Activated CD8-positive, alpha-beta T cell treated with anti-CD3 and anti-CD28 coated beads, Interleukin-2, amount 10 ng/mL, durations not matched to agents 7 days and 5 days (primary cell): ENCODE data around the gene ATRAID. TPM values are rescaled to one million over a fixed set of nuclear protein-coding genes. Genes with fewer than 3 reads are reported as not detected.

ENCODE experiments used
- ATAC-seq: fragments of 150-1000 bp; cut with Tn5 transposase; one replicate; pipeline ENCODE4 v1.10.0; 2021; ENCODE audit warnings: moderate library complexity
- CTCF ChIA-PET: fragments of 350-600 bp; sonication (Branson Sonifier 250); formaldehyde crosslinking; loops from one replicate; lab custom pipeline; 2021; ENCODE audit warnings: antibody characterized with exemption; lab: Charles Lee
- POLR2A ChIA-PET: fragments of 350-600 bp; sonication (Branson Sonifier 250); formaldehyde crosslinking; loops from one replicate; lab custom pipeline; 2021; ENCODE audit warnings: antibody characterized with exemption; lab: Charles Lee
- DNase-seq: peaks from one replicate; pipeline ENCODE4 v3.0.0-alpha.2; 2020
- H3K27ac Mint-ChIP-seq: one replicate; pipeline ENCODE4 v1.8.0; 2021; ENCODE audit warnings: mild to moderate bottlenecking, mixed read lengths
- H3K27me3 Mint-ChIP-seq: one replicate; pipeline ENCODE4 v1.8.0; 2021; ENCODE audit warnings: low read depth, mixed read lengths
- H3K36me3 Mint-ChIP-seq: one replicate; pipeline ENCODE4 v1.8.0; 2021; ENCODE audit warnings: low read depth, mixed read lengths
- H3K4me1 Mint-ChIP-seq: one replicate; pipeline ENCODE4 v1.8.0; 2021; ENCODE audit warnings: low read depth, mixed read lengths
- H3K4me3 Mint-ChIP-seq: one replicate; pipeline ENCODE4 v1.8.0; 2021; ENCODE audit warnings: mild to moderate bottlenecking, mixed read lengths
- H3K9me3 Mint-ChIP-seq: one replicate; pipeline ENCODE4 v1.8.0; 2022; ENCODE audit warnings: mixed read lengths; ENCODE audit not compliant: insufficient read depth
- total RNA-seq, 2 experiments: library from RNA; stranded (reverse); gene quantifications; one replicate each; pipeline ENCODE4 v1.2.3, GENCODE V29; 2021

Gene ATRAID
- total RNA-seq, 2 experiments from 2014 or later, result 60.2 to 64.7 TPM

DNA sequence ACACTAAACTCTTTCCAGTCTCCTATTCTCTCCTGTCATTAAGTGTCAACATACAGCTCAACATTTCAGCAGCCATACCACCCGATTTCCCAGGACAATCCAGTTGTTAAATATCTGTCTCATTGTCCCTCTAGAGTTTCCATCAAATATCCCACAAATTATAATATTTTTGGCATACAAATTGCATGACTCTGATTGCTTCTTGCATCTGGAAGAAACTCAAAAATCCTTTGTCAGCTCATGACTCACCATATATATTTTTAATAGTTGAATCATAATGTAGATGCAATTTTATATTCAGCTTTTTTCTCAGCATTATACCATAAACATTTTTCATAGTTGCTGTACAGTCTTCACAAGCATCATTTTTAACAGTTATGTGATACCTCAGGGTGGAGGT is 43.8 kb downstream of the ATRAID start:
- no peak for DNase-seq
- Mint-ChIP-seq H3K27ac (no peak overlapping the region), H3K4me1 (no peaks in the 10 kb centered on the region), H3K9me3 (no peaks in the 10 kb centered on the region), H3K27me3 (peaks cover 25% of the 10 kb centered on the region), H3K36me3 (no peaks in the 10 kb centered on the region), H3K4me3 (no peak overlapping the region)
- POLR2A ChIA-PET, result no interaction called here
- no peak for ATAC-seq
- CTCF ChIA-PET, result interaction anchor here (1.0 to 2.2 kb wide), 3 partner anchors 9 to 47 kb away, joined by 3 to 10 read pairs (median 4); no protein-coding TSS in a partner anchor

DNA sequence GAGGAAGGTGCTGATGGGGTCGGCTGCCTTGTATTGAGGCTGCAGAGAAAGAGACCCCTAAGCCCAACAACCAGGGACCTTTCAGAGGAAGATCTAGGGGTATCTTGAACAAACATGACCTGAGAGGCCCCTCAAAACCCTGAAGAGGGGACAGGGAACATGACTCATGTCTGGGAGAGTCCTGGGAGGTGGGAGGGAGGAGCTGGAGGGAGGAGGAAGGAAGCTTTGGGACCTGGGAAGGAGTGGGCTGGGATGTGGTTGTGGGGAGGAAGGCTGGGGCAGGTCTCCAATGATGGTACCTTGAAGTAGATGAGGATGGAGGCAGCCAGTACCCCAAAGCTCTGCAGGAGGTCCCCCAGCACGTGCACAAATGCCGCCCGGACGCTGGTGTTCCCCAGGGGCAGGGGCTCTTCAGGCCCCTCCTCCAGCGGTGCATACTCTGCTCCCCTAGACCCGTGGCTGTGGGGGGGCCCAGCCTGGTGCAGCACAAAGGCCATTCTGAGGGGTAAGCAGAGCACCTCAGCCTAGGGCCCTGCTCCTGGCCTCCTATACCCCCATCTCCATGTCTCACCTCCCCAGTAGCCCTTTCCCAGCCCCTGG is 45.1 kb downstream of the ATRAID start:
- no peaks in the 10 kb centered on the region for H3K9me3 Mint-ChIP-seq
- no peak overlapping the region for H3K27ac Mint-ChIP-seq
- ATAC-seq, result no peak
- peaks cover 37% of the 10 kb centered on the region for H3K27me3 Mint-ChIP-seq
- peaks cover 4% of the 10 kb centered on the region for H3K4me1 Mint-ChIP-seq
- no peak for DNase-seq
- ChIA-PET POLR2A (interaction anchor here (0.6 kb wide), 1 partner anchor 428 kb away, joined by 3 read pairs; no protein-coding TSS in a partner anchor), CTCF (interaction anchor here (2.2 kb wide), 1 partner anchor 23 kb away, joined by 10 read pairs; no protein-coding TSS in a partner anchor)
- no peak overlapping the region for H3K4me3 Mint-ChIP-seq
- H3K36me3 Mint-ChIP-seq, result no peaks in the 10 kb centered on the region

DNA sequence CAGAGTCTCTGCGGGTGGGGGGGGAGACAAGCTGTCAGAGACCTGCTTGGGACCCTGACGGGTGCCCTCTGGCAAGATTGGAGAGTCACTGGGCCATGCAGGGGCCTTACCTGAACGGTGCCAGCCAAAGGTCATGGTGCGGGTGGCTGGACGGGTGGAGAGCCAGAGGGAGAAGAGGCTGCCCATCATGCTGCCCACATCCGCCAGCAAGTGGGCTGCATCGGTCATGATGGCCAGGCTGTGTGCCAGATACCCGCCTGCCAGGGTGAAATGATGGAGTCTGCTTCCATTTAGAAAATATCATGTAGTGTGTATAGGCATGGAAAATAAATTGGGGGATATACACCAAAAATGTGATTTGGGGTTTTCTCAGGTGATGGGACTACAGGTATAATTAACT is 46.2 kb downstream of the ATRAID start:
- Mint-ChIP-seq H3K27me3 (peaks cover 38% of the 10 kb centered on the region), H3K4me3 (no peak overlapping the region), H3K27ac (no peak overlapping the region), H3K9me3 (no peaks in the 10 kb centered on the region), H3K36me3 (no peaks in the 10 kb centered on the region), H3K4me1 (peaks cover 5% of the 10 kb centered on the region)
- ATAC-seq (no peak), DNase-seq (no peak)
- ChIA-PET CTCF (interaction anchor here (2.2 kb wide), 1 partner anchor 21 kb away, joined by 8 read pairs; no protein-coding TSS in a partner anchor), POLR2A (no interaction called here)

DNA sequence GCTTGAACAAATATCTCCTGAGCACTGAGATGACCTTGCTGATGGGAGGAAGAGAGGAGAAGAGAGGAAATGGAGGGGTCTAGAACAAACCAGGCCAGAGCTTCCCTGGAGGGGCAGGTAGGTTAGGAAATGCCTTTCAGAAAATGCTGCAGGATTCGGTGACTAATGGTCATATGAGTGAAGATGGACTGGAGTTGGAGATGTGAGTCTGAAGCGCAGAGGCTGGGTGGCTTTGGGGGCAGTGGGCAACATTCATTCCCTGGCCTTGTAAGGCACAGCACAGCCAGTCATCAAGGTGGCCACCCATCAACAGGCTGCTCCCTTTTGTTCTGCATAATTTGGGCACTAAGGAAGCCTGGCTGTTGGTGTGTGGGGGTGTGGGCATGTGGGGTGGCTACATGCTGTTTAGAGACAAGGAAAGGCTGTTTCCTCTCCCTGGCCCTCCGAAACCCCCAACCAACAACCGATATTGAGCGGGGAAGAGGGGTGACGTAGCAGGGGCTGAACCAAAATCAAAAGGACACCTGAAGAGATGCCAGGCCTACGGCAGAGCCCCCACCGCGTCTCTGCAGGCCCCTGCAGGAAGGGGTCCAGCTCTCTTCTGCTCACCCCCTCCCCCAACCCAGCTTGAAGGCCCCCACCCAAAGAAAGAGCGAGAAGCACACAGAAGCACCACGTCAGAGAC is 49.5 kb downstream of the ATRAID start:
- no peaks in the 10 kb centered on the region for H3K36me3 Mint-ChIP-seq
- no peaks in the 10 kb centered on the region for H3K9me3 Mint-ChIP-seq
- ChIA-PET CTCF (interaction anchor here (1.6 to 6.1 kb wide), 2 partner anchors 41 to 92 kb away, joined by 3 to 45 read pairs; no protein-coding TSS in a partner anchor), POLR2A (no interaction called here)
- DNase-seq (no peak), ATAC-seq (no peak)
- no peak overlapping the region for H3K27ac Mint-ChIP-seq
- H3K27me3 Mint-ChIP-seq, result peaks cover 46% of the 10 kb centered on the region
- H3K4me3 Mint-ChIP-seq, result peak overlapping the region; percentile 37
- H3K4me1 Mint-ChIP-seq, result peaks cover 26% of the 10 kb centered on the region

DNA sequence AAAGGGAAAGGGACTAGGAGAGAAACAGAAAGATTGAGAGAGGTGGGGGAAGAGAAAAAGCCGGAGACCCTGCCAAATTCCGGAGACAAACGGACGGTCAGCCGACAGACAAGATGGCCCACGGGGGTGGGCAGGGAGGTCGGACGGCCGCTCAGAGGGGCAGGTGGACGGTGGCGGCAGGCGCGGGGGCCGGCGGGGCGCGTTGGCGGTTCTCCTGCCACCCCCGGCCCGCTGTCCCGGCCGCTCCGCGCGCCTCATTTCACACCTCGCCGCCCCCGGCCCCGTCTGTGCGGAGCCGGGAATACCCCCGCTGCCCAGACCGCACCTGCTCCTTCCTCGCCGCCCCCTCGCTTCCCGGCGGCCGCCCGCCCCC is 50.1 kb downstream of the ATRAID start:
- Mint-ChIP-seq H3K4me1 (peaks cover 26% of the 10 kb centered on the region), H3K27me3 (peaks cover 46% of the 10 kb centered on the region), H3K27ac (no peak overlapping the region), H3K4me3 (peak overlapping the region; percentile 37), H3K36me3 (no peaks in the 10 kb centered on the region), H3K9me3 (no peaks in the 10 kb centered on the region)
- POLR2A ChIA-PET, result no interaction called here
- no peak for ATAC-seq
- DNase-seq, result no peak
- CTCF ChIA-PET, result interaction anchor here (1.6 to 6.1 kb wide), 2 partner anchors 41 to 92 kb away, joined by 3 to 45 read pairs; no protein-coding TSS in a partner anchor

DNA sequence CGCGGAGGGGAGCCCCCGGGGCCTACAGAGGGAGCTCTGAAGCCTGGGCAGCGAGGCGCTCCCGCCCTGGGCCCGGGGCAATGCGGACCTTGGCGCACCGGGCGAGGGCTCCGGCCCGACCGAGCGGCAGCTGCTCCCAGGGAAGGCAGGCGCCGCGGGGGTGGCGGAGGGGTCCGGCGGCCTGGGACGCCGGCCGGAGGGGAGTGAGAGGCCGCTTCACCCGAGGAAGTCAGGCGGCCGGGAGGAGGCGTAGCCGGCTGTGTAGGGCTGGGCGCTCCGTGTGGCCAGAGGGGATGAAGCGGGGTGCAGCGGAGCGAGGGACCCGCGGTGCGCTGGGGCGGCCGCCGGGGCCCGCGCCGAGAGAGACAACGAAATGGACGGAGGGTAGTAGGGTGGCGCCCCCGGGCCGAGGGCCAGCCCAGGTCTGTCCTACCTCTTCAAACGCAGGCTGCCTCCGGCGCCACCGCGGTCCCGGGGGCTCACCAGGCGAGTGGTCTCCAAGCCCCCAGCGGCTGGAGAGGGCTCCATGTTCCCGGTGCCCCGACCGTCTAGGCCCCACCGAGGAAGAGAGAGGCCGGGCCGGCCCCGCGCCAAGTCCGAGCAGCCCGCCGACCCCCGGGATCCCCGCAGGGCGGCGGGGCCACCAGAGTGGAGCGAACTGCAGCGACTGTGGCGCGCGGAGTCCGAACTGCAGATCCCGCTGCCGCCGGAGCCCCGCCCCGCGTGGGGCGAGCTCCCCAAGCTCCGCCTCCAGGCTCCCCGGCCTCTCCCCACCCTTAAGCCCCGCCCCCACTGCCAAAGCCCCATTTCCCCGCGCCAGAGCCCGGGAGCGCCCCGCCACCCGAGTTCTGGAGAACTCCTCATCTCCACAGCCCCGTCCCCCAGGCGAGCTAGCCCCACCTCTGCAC is 50.8 kb downstream of the ATRAID start, which contains the start of gene SLC30A3:
Gene SLC30A3, minus strand, starts transcription at position 669 of the 908 bp plus-strand sequence. Its CDS starts 141 bp downstream, at position 528.
- ChIA-PET CTCF (interaction anchor here (1.6 to 6.1 kb wide), 4 partner anchors 14 to 93 kb away, joined by 3 to 90 read pairs (median 25); partner anchors contain the start of gene TRIM54), POLR2A (interaction anchor here (1.3 to 2.3 kb wide), 2 partner anchors 14 to 212 kb away, joined by 3 to 7 read pairs; no protein-coding TSS in a partner anchor)
- no peaks in the 10 kb centered on the region for H3K9me3 Mint-ChIP-seq
- H3K36me3 Mint-ChIP-seq, result no peaks in the 10 kb centered on the region
- H3K4me3 Mint-ChIP-seq, result peak within 1 kb of the TSS; percentile 76
- peak within 1 kb of the TSS; percentile 35 for H3K27ac Mint-ChIP-seq
- H3K4me1 Mint-ChIP-seq, result peaks cover 26% of the 10 kb centered on the region
- DNase-seq (peak; percentile 76), ATAC-seq (peak; percentile 84)
- H3K27me3 Mint-ChIP-seq, result peaks cover 46% of the 10 kb centered on the region

DNA sequence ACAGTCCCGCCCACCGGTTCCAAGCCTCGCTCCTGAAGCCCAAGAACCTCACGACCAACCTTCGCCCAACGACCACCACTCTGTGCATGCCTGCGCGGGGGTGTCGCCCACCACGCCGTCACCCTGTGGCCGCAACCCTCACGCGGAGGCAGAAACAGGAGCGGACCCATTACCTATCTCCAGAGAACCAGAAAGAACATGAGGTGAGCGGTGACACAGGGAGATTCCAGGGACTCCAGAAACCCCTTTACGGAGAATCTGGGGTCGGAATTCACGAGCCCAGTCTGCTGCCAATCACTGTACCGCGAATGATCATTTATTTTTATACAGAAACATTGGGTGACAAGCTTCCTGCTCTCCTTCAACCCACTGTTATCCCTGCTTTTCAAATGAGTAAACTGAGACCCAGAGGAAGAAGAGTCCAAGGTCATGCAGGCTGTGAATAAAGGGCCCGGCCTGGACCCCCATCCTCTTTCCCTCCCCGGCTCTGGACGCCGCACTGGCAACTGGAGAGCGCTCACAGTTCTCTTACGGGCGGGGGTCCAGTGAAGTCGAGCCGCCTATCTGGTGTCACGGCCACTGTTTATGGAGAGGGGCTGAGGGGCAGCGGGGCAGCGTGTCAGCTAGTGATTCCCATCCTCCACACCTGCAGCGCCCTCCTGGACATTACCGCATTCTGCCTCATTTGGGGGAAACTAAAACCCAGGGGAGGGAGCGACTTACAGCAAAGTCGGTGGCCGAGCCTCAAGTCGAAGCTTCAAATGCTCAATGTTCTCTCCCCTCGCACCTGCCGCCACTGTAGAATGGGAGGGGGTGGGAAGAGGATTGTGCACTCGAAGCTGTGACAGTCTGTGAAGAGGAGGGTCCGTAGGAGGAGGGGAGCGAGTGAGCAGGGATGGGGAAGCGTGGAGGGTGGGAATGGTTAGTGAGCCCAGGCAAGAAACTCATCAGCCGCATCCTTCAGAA is 51.7 kb downstream of the ATRAID start:
- H3K27ac Mint-ChIP-seq, result peak overlapping the region; percentile 35
- ChIA-PET POLR2A (interaction anchor here (1.3 to 2.3 kb wide), 2 partner anchors 15 to 213 kb away, joined by 3 to 7 read pairs; no protein-coding TSS in a partner anchor), CTCF (interaction anchor here (1.1 to 6.1 kb wide), 6 partner anchors 14 to 165 kb away, joined by 3 to 90 read pairs (median 4); partner anchors contain the start of genes NRBP1, PREB and TRIM54)
- H3K4me3 Mint-ChIP-seq, result peak overlapping the region; percentile 76
- DNase-seq, result no peak
- H3K27me3 Mint-ChIP-seq, result peaks cover 46% of the 10 kb centered on the region
- no peaks in the 10 kb centered on the region for H3K9me3 Mint-ChIP-seq
- H3K36me3 Mint-ChIP-seq, result no peaks in the 10 kb centered on the region
- H3K4me1 Mint-ChIP-seq, result peaks cover 26% of the 10 kb centered on the region
- ATAC-seq, result no peak

DNA sequence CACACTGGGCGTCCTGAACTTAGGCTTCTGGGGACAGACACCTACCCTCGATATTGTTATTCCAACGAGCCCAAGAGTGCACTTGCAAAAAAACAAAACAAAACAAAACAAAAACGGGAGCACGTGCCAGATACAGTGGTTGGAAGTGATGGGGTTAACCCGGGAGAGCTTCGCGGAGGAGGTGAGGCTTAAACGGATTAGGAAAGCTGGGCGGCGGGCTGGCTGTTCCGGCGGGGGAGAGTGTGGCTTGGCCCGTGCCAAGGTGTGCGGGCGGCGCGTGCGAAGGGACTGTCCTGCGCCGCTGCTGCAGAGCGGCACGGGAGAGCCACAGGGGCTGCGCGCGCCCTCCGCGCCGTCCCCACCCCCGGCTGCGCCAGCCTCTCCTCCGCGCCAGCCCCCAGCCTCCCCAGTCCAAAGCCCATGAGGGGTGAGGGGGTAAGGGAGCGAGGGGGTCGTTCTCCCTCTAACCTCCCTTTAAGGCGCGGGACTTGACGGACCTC is 52.5 kb downstream of the ATRAID start:
- no peaks in the 10 kb centered on the region for H3K36me3 Mint-ChIP-seq

DNA sequence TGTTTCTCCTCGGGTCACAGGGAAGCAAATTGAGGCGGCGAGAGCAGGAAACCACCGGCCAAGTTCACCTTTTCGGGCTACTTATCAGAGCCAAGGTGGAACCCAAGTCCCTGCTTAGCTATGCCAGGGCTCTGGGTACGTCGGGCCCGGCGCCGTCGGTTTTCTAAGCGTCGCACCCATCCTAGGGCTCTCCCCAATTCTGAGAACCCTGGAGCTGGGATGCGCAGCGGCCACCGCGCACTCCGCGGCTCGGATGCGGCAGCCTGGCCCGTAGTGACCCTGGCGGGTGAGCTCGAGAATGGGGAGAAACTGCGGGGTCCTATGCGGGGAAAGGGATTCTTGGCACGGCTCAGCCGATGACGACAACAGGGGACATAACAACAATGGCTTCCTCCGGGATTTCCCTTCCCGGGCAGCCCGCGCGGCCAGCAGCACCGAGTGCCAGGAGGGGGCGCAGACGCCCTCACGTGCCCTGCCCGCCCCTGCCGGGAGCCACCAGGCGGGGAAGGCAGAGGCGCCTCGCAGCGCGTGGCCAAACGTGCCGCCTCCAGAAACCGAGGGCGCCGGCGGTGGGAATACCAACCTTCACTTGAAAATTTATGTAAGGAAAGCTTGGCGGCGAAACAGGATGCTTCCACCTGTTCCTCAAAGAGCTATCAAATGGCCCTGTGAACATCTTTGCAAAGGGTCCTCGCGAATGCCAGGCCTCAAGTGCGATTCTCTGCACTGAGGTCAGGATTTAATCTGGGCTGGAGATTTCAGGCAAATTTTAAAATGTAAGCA is 53.1 kb downstream of the ATRAID start:
- no peaks in the 10 kb centered on the region for H3K36me3 Mint-ChIP-seq

More for the DNA sequence above, 52.5 kb downstream of the ATRAID start:
- DNase-seq (no peak), ATAC-seq (peak; percentile 45)
- peaks cover 26% of the 10 kb centered on the region for H3K4me1 Mint-ChIP-seq
- no peaks in the 10 kb centered on the region for H3K9me3 Mint-ChIP-seq
- H3K27me3 Mint-ChIP-seq, result peaks cover 42% of the 10 kb centered on the region
- ChIA-PET CTCF (interaction anchor here (1.0 to 6.1 kb wide), 11 partner anchors 8 to 165 kb away, joined by 3 to 90 read pairs (median 4); partner anchors contain the start of genes NRBP1, PREB and TRIM54), POLR2A (interaction anchor here (0.6 to 2.3 kb wide), 2 partner anchors 16 to 20 kb away, joined by 4 to 7 read pairs; no protein-coding TSS in a partner anchor)
- H3K27ac Mint-ChIP-seq, result no peak overlapping the region
- peak overlapping the region; percentile 76 for H3K4me3 Mint-ChIP-seq

More for the DNA sequence above, 53.1 kb downstream of the ATRAID start:
- Mint-ChIP-seq H3K27ac (no peak overlapping the region), H3K4me1 (peaks cover 26% of the 10 kb centered on the region), H3K27me3 (peaks cover 43% of the 10 kb centered on the region), H3K4me3 (peak overlapping the region; percentile 48), H3K9me3 (no peaks in the 10 kb centered on the region)
- ATAC-seq (peak; percentile 50), DNase-seq (peak; percentile 43)
- ChIA-PET POLR2A (interaction anchor here (0.6 to 1.4 kb wide), 3 partner anchors 15 to 213 kb away, joined by 3 to 4 read pairs (median 3); partner anchors contain the start of gene AGBL5), CTCF (interaction anchor here (1.0 to 6.1 kb wide), 13 partner anchors 8 to 178 kb away, joined by 3 to 90 read pairs (median 4); partner anchors contain the start of genes KHK, NRBP1 and TRIM54)
